HG03457 (cell line): ENCODE results near the gene NR3C1.

Experiments used
- ATAC-seq: cut with Tn5 transposase; IDR thresholded peaks from one replicate; pipeline ENCODE4 v1.9.1; 2021; ENCODE audit warnings: moderate number of reproducible peaks; ENCODE audit not compliant: unreplicated experiment

The NR3C1 gene

DNA sequence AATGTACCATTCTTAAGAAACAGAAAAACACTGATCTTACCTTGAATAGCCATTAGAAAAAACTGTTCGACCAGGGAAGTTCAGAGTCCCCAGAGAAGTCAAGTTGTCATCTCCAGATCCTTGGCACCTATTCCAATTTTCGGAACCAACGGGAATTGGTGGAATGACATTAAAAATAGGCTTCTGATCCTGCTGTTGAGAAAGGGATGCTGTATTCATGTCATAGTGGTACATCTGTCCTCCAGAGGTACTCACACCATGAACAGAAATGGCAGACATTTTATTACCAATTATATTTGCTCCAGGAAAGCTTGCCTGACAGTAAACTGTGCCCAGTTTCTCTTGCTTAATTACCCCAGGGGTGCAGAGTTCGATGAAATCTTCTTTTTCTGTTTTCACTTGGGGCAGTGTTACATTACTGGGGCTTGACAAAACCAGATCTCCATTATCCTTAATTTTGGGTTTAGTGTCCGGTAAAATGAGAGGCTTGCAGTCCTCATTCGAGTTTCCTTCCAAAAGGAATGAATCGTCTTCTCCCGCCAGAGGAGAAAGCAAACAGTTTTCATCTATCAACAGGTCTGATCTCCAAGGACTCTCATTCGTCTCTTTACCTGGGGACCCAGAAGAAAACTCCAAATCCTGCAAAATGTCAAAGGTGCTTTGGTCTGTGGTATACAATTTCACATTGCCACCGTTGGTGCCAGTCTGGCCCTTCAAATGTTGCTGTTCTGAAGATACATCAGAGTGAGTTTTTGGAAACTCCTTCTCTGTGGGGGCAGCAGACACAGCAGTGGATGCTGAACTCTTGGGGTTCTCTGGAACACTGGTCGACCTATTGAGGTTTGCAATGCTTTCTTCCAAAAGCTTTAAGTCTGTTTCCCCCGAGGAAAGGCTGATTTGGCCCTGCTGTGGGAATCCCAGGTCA lies 3.6 kb downstream of the NR3C1 start:
- no peak for ATAC-seq

DNA sequence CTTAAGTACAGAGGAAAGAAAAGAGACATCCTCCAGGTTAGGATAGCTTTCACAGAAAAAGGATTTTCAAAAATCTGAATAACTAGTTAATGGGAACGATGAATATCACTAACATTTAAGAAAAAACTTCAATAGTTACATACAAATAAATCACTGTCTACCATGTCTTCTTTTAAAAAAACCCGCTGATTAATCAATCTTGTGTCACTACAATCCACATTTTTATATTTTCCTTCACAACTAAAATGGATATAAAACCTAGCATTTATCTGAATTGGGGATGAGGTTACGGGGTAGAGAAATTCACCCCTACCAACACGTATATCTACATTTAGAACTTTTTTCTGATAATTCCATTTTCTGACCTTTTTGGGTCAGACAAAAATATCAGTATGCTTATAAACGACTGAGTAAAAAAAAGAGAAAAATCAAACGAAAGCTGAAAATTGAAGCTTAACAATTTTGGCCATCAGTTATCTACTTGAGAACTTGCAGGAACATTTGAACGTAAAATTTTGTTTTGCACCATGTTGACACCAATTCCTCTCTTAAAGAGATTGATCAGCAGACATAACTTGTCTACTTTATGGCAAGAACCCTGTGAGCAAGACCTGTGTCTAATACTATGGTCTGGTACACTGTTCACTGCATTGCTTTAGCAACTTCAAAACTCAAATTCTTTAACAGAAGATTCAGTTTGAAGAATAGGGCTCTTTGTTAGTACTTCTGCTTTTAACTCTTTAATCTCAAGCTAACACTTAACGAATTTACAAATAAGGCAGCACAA lies 4.8 kb downstream of the NR3C1 start:
- ATAC-seq: no peak

DNA sequence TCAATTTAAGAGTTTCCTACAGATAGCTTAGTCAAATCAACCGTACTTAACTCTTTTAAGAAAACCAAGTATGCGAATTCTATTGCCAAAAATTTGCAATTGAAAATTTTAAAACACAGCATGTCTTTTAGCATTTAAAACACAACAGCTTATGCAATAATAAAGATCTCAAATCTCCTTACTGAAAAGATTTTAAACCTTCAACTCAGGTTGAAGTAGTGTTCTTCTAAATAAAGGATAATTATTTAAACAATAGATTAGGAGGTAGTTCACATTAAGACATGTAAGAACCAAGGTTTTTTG lies 5.5 kb downstream of the NR3C1 start:
- no peak for ATAC-seq

DNA sequence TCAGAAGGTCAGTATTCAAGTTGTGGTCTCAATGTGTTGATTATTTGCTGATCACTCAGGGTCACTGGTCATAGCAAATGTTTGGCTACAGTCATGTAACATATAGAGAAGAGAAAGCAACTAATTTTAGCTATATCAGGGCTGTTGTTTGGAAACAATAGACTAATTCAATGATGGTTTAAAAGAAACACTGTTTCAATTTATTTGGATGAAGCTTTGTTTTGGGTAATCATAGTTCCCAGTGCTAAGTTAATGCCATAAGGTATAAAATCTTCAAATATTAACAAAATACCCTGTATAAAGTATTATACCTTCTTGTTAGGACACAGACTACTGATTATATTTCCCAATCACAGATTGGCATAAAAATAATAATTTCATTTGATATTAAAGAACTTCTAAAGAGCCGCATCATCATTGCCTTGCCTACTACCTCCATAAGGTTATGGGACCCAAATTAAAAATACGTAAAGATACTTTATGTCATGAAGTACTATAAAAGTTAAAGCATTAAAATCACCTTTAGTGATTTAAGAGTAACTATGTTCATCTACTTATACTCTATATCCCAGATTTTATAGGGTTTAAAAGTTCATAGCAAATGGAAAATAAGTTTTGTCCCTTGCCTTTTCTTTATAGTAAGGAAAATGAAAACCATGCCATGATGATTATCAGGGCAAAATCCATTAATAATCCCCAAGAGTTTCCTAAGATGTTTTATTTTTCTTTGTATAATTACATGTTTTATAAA lies 6.0 kb downstream of the NR3C1 start:
- ATAC-seq: no peak

DNA sequence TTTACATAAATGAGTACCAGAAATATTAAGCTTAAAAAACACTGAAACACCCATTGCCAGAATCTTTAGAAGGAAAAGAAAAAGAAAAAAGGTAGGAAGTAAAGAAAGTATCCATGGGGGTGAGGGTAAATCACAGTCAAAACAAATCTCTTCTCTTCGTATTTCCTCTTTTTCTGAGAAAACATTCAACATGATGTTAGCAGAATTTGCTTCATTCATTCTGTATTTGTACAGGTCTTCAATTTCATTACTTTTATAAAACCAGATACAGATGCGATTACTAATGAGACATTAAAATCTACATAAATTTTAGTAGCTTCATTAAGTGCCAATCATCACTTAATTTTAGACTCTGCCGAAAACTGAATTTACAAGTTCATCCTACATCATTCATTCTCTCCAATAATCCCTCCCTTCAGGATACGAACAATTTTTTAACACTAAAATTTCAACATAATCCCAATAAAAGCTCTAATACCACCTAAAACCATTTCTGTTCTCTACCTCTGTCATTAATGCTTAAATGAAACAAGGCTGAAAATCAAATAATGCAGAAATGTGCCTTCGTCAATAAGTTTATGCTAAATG lies 7.0 kb downstream of the NR3C1 start:
- ATAC-seq: no peak

DNA sequence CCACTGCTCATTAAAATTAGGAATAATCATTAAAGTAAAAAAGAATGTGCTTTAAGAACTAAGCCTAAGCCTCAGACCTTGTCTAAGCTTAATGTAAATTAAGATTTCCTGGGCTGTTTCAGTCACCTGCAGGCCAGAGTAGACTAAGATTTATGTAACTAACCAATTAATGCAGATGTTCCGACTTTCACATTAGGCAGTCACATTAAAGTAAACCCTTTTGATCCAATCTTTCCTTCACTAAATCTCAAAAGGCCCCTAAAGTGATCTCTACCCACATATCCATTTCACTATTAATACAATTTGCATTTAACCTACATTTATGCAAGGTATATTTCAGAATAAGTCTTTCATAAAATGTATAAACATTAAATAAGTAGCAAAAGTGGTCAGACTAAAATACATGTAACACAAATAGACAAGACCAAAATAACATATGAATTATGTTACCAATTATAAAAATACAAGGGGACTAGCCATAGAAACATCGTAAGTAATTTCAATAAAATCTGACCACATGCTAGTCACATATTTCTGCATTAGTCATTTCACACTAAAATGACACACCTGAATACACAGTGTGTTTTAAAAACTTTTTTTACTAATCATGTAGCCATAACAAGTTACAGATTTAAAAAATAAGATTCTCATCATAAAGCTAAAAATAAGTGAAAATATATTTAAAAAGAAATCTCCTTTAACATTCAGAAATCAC lies 7.7 kb downstream of the NR3C1 start:
- peak; percentile 52 for ATAC-seq

DNA sequence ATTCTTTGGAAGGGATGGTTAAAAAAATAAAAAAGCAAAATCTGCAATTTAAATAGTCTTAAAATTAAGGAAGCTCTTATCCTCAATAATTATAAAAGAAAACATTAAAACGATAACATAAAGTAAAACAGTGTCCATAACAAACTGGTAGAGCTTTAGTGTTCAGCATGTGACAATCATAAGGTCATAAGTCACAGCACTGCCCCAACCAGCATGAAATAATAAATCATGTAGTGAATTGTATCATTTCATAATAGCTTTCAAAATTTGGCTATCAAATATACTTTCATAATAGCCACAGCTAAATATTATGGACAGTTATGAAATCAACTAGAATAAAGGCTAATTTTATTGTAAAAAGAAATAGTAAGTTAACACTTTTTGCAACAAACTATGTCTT lies 10.0 kb downstream of the NR3C1 start:
- ATAC-seq: no peak

DNA sequence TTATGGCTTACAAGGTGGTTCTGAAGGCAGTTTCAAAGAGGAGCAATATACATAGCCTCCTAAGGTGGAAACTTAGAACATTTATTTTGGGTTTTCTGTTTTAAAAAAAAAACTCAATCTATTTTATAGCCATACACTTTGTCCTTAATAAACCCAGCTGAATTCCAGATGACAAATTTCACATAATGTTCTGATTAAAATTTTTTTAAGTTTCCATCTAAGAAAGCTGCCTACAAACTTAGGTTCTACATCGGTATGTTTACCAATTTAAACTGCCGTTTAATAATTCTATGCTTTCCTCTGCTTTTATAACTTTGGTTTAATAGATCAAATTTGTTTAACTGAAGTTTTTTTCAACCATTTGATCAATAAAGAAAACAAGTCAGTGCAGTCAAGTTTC lies 12.5 kb downstream of the NR3C1 start:
- ATAC-seq: no peak

DNA sequence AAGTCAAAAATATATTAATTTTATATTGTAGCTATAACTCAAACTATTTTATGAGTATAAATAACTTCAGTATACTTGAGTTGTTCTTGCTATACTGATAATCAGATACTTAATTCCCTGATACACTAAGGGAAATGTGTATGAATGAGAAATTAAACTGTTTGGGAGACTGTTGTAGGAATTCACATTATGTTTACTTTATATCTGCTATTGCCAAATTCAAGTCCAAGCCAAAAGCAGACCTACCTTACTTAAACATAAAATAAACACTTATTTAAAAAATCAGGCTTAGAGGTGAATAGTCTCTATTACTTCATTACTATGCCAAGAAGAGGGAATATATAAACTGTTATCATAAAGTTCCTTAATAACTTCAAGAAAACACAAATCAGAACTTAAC lies 13.2 kb downstream of the NR3C1 start:
- ATAC-seq: no peak

DNA sequence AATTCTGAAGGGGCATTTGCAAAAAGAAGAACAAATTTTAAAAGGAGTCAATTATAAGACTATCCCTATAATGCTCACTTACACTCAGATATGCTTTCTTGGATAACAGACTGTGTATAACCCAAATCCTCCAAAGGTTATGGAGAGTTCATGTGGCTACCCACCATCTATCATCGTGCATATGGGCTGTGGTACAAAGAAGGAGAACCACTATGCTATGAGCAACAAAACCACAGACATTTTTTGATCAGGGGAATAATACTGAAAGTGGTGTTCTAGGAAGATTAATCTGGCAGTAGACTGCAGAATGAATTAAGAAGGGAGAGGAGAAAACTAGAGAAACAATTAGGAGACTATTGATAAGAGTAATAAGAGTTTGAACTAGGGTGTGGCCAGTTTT lies 16.8 kb downstream of the NR3C1 start:
- no peak for ATAC-seq

DNA sequence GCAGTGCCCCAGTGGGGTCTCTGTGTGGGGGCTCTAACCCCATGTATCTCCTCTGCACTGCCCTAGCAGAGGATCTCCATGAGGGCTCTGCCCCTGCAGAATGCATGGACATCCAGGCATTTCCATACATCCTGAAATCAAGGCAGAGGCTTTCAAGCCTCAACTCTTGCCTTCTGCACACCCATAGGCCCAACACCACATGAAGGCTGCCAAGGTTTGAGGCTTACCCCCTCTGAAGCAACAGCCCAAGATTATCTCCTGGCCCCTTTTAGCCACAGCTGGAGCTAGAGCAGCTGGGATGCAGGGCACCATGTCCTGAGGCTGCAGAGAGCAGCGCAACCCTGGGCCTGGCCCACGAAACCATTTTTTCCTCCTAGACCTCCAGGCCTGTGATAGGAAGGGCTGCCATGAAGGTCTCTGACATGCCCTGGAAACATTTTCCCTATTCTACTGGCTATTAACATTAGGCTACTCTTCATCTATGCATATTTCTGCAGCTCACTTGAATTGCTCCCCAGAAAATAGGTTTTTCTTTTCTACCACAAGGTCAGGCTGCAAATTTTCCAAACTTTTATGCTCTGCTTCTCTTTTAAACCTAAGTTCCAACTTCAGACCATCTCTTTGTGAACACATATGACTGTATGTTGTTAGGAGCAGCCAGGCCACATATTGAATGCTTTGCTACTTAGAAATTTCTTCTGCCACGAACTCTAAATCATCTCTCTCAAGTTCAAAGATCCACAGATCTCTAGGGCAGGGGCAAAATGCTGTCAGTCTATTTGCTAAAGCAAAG lies 18.4 kb downstream of the NR3C1 start:
- no peak for ATAC-seq

DNA sequence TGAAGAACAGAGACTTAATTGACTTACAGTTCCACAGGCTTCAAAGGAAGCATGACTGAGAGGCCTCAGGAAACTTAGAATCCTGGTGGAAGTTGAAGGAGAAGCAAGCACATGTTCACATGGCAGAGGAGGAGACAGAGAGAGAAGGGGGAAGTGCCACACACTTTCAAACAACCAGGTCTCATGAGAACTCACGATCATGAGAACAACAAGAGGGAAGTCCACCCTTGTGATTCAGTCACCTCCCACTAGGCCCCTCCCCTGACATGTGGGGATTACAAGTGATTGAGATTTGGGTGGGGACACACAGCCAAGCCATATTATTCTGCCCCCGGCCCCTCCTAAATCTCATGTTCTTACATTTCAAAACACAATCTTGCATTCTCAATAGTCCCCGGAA lies 19.5 kb downstream of the NR3C1 start:
- ATAC-seq: no peak

DNA sequence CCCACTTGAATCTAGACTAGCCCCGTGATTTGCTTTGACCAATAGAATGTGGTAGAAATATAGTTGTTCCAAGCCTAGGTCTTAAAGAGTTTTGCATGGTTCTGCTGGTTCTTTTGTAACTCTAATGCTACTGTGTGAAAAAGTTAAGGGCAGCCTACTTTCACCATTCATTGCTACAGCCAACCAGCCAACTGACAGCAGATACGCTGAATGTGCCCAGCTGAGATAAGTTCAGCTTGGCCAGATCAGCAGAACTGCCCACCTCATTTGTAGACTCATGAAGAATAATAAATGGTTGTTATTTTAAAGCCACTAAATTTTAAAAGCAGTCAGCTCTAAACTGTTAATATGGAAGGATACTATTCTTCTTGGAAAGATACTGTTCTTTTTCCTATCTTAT lies 23.9 kb downstream of the NR3C1 start:
- ATAC-seq: no peak

DNA sequence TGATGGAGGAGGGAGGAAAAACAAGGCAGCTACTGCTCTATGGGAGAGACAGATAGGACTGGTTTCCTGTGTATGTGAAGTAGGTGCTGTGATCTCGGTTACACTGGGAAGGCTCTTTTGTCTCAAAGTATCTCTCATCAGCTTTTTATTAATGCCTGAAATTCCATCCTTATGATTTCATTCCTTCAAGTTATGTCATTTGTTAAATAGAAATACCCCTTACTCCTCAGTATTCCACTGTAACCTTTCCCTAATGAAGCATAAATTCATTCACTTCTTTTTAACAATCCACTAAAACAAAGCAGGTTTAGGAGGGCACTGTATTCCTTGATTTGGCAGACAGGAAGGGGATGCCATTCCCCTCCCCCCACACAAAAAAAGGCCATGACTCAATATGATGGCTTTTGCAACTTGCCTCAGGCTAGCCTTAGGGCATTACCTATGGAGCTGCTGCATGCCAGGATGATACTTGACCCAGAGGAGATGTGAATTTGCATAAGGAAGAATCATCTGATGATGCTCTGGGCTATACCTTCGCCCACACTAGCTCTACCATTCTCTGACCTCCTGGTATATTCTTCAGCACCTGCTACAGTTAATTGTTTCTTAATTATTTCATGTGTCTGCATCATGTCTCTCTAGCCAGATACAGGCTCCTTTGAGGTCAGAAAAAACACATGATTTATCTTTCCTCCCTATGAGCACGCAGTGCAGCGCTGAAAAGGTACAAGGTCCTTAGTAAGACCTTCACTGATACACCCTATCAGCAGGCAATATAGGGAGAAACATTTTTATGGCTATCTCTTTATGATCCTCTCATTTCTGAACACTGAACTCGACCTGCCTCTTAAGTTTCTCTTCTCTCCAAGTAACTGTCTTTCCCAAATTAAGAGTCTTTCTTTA lies 26.3 kb downstream of the NR3C1 start:
- ATAC-seq: no peak

DNA sequence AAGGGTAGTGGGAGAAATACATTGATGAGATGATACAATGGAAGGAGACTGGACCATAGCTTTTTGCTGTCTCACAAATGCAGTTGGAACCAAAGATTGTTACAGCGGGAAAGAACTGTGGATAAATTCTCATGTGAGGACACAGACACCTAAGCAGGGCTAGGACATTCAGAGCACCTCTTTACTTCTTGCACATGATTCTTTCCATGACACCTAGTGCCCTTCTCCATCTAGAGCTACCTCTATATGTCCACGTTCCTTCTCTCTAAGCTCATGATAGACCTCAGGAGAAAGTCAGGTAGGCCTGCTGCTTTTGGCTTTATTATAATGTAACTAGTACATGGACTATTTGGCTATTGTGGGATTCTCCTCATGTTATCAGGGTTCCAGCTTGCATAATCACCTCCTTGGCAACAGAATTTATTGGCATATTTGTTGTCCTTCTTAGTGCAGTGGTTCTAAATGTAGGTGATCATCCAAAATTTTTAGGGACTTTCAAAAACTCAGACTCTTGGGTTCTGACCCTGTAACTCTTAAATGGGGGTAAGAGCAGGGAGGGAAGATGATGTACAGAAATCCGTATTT lies 27.2 kb downstream of the NR3C1 start:
- no peak for ATAC-seq

DNA sequence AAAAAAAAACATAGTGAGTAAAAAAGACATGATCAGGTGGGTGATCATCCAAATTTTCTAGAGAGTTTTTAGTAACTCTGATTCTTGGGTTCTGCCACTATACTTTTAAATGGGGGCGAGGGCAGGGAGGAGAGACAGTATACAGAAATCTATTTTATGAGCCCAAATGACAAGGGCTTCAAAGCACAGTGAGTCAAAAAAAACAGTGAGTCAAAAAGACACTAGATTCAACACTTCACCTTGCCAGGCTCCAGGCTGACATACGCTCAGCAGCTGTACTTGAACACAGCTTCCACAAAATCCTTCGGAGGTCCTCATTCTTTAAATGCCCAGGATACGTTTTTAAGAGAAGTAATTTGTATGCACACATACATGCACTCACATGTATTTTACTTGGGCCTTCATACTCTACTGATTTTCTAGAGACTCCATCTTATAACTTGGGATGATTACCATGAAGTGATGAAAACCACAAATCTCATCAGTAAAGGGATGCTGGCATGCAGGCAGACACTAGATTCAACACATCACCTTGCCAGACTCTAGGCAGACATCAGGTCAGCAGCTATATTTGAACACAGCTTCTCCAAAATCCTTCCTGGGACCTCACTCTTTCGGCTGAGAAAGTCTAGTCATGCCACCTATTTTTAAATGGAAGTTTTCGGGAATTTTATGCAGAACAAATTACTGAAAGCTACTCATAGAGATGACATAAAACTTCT lies 28.8 kb downstream of the NR3C1 start:
- no peak for ATAC-seq

DNA sequence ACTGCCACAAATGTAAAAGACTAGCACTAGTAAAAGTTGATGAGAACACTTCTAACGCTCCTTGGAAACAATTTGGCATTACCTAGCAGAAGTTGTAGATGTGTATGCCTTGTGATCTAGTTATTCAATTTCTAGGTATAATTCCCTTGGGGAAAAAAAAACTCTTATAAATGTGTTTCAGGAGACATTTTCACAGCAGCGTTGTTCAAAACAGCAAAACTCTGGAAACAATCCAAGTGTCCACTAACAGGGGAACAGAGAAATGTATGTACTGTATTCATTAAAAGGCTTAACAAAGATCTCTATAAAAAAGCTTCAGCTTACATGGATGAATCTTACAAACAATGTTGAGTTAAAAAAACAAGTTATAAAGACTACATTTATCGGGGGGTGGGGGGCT lies 30.4 kb downstream of the NR3C1 start:
- no peak for ATAC-seq
